Stomach (tissue), 4 donors: ENCODE measurements around the gene STK24.

Experiments used
- EP300 ChIP-seq: sonication (generic); formaldehyde crosslinking; IDR thresholded peaks from one replicate; pipeline ENCODE4 v1.6.1; 2017; ENCODE audit warnings: antibody characterized with exemption
- POLR2A ChIP-seq, 4 donors: fragments of 450-650 bp; IDR thresholded peaks; one replicate each; pipeline ENCODE4 v1.6.1; 2016; ENCODE audit warnings: antibody characterized with exemption in 4 of 4, control low read depth in 2 of 4, mild to moderate bottlenecking in 1 of 4, moderate library complexity in 1 of 4
- POLR2AphosphoS5 ChIP-seq, 3 donors: sonication (generic); formaldehyde crosslinking; IDR thresholded peaks; one replicate each; pipeline ENCODE4 v1.6.1; 2016; ENCODE audit warnings: antibody characterized with exemption in 3 of 3
- TF ChIP-seq, protein P1 (sequence below), 7 experiments: fragments of 450-650 bp in 4 of 7; fragments of 200-600 bp in 3 of 7; sonication (generic) in 3 of 7; IDR thresholded peaks; one replicate each; pipeline ENCODE4 v1.5.1; 2016 to 2019; ENCODE audit warnings: antibody characterized with exemption in 7 of 7, control low read depth in 2 of 7, mild to moderate bottlenecking in 1 of 7

DNA sequence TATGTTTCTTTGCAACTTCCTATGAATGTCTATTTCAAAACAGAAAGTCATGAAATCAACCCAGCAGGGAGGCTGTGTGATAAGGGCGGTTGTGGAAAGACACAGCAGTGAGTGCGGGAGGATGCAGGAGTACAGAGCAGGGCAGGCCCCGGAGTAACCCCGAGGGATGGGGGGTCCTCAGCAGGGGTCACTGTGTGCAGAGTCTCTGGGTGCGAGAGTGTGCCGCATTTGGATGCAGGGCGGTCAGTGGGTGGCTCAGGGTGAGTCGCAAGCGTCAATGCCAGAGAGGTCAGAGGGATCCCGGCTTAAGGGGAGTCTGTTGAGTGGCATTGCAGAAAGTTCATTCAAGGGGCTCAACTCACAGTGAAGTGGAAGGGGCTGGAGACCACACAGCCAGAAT, 147.8 kb downstream of the STK24 start:
- TF ChIP-seq, protein P1, sequence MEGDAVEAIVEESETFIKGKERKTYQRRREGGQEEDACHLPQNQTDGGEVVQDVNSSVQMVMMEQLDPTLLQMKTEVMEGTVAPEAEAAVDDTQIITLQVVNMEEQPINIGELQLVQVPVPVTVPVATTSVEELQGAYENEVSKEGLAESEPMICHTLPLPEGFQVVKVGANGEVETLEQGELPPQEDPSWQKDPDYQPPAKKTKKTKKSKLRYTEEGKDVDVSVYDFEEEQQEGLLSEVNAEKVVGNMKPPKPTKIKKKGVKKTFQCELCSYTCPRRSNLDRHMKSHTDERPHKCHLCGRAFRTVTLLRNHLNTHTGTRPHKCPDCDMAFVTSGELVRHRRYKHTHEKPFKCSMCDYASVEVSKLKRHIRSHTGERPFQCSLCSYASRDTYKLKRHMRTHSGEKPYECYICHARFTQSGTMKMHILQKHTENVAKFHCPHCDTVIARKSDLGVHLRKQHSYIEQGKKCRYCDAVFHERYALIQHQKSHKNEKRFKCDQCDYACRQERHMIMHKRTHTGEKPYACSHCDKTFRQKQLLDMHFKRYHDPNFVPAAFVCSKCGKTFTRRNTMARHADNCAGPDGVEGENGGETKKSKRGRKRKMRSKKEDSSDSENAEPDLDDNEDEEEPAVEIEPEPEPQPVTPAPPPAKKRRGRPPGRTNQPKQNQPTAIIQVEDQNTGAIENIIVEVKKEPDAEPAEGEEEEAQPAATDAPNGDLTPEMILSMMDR (IDR thresholded peaks at IDR 0.05), result no peak
- TF ChIP-seq POLR2A (IDR thresholded peaks at IDR 0.05), result no peak
- no peak for TF ChIP-seq EP300
- TF ChIP-seq POLR2AphosphoS5 (IDR thresholded peaks at IDR 0.05), result no peak
